Fibroblast of mammary gland (primary cell): ENCODE data around the gene TFF3.

Source experiments
- DNase-seq: peaks from one replicate; pipeline ENCODE4 v3.0.0-alpha.2; 2010; ENCODE audit warnings: low read depth
- H3K4me3 ChIP-seq: 2 replicates; pipeline ENCODE4 v1.5.1; 2011; ENCODE audit warnings: low read depth, mild to moderate bottlenecking, low read length, moderate library complexity; ENCODE audit not compliant: control insufficient read depth
- CTCF ChIP-seq: conservative IDR thresholded peaks from 2 replicates; pipeline ENCODE4 v1.5.1; 2011; ENCODE audit warnings: low read depth, low read length, inconsistent platforms; ENCODE audit not compliant: control insufficient read depth, insufficient read depth

The TFF3 gene

GRCh38 chr21:42347601-42348327 is 32.6 kb upstream of the TFF3 start:
- DNase-seq: no peak
- no peak for TF ChIP-seq CTCF
- no peak overlapping the region for H3K4me3 ChIP-seq

- H3K4me3 ChIP-seq: no peak overlapping the region
- DNase-seq: no peak
- no peak for TF ChIP-seq CTCF
Measured at GRCh38 chr21:42346866-42347600, 31.8 kb upstream of the TFF3 start.

GRCh38 chr21:42346441-42346840 is 31.2 kb upstream of the TFF3 start:
- TF ChIP-seq CTCF: no peak
- no peak for DNase-seq
- H3K4me3 ChIP-seq: no peak overlapping the region

GRCh38 chr21:42344631-42345030 is 29.4 kb upstream of the TFF3 start:
- no peak for DNase-seq
- no peak overlapping the region for H3K4me3 ChIP-seq
- no peak for TF ChIP-seq CTCF

GRCh38 chr21:42343963-42344510 is 28.8 kb upstream of the TFF3 start:
- DNase-seq: no peak
- H3K4me3 ChIP-seq: no peak overlapping the region
- no peak for TF ChIP-seq CTCF

GRCh38 chr21:42343556-42343955 is 28.3 kb upstream of the TFF3 start:
- no peak overlapping the region for H3K4me3 ChIP-seq
- DNase-seq: no peak
- no peak for TF ChIP-seq CTCF

- no peak overlapping the region for H3K4me3 ChIP-seq
- no peak for DNase-seq
- no peak for TF ChIP-seq CTCF
Measured at GRCh38 chr21:42343101-42343500, 27.9 kb upstream of the TFF3 start.
